Left colon (tissue), 2 donors: ENCODE results near the gene FRS3. TPM values are rescaled to one million over a fixed set of nuclear protein-coding genes. Genes with fewer than 3 reads are reported as not detected.
"Not testable (repeated sequence)": the region's sequence is repeated elsewhere in the genome, so short reads cannot be mapped to it uniquely, and the experiment has no call there.

Experiments used
- ATAC-seq: fragments of 200-7000 bp; cut with Tn5 transposase; one replicate; pipeline ENCODE4 v1.9.1; 2020; ENCODE audit warnings: mild to moderate bottlenecking, moderate library complexity
- DNase-seq, 2 donors: peaks; one replicate each; pipeline ENCODE4 v3.0.0-alpha.2; 2020
- intact Hi-C, 2 donors: fragments of 100-400 bp; cut with DNase I in 1 of 2; cut with micrococcal nuclease in 1 of 2; formaldehyde crosslinking; loops; one replicate each; pipeline versions ENCODE4 v1.11.2 to v1.14.0; 2022; cut with DNase I, micrococcal nuclease
- long read RNA-seq: library from polyadenylated mRNA; unstranded; transcript quantifications from one replicate; pipeline ENCODE4 v2.0.0, GENCODE V29; 2021
- total RNA-seq, 2 donors: library from RNA; stranded (reverse); fragmentation: NEBNext Ultra II Directional; extraction: Animal tissue kit (Norgen Biotek cat#: 25700); gene quantifications; one replicate each; pipeline ENCODE4 v1.2.1, GENCODE V29; 2021
- donor health status: DM: no; HTN: no; CAD: no.
- donor health status: DM: yes; HTN: yes; CAD: no.

FRS3 gene
- total RNA-seq, result 1 to 10 TPM; 3.3 to 4.4 TPM
- long read RNA-seq, partial matches to known transcripts, result 0 of 3 reads
- long read RNA-seq, other reads (novel, unspliced or antisense), result 2 of 3 reads

GRCh38 chr6:41779788-41780550 lies at the start of gene FRS3:
Gene FRS3 (minus strand): TSS chr6:41779900. CDS start chr6:41776987, 2,913 bp downstream.
- ATAC-seq (peak; percentile 81), DNase-seq (peak; percentile 98 to 99)
- intact Hi-C loops, result loop anchor here (5.0 to 10.0 kb wide), 2 partner anchors 265 to 267 kb away; no protein-coding TSS in a partner anchor

GRCh38 chr6:41826343-41827022 lies 46.8 kb upstream of the FRS3 start:
- DNase-seq (no peak), ATAC-seq (no peak)
- intact Hi-C loops, result no loop called here

- ATAC-seq (peak; percentile 98), DNase-seq (no peak)
- intact Hi-C loops, result no loop called here
Measured at GRCh38 chr6:41824571-41825569, 45.2 kb upstream of the FRS3 start.

GRCh38 chr6:41823178-41823577 lies 43.5 kb upstream of the FRS3 start:
- intact Hi-C loops, result no loop called here
- DNase-seq (no peak), ATAC-seq (no peak)

GRCh38 chr6:41822021-41822420 lies 42.3 kb upstream of the FRS3 start:
- intact Hi-C loops, result no loop called here
- no peak for ATAC-seq
- DNase-seq, result no peak

GRCh38 chr6:41821266-41821665 lies 41.6 kb upstream of the FRS3 start:
- ATAC-seq, result no peak
- intact Hi-C loops, result no loop called here

GRCh38 chr6:41818271-41819054 lies 38.8 kb upstream of the FRS3 start:
- DNase-seq, result no peak
- ATAC-seq, result no peak
- intact Hi-C loops, result no loop called here

More at GRCh38 chr6:41821266-41821665, 41.6 kb upstream of the FRS3 start:
- no peak for DNase-seq

GRCh38 chr6:41815587-41815986 lies 35.9 kb upstream of the FRS3 start:
- no peak for DNase-seq
- no peak for ATAC-seq
- intact Hi-C loops, result no loop called here

GRCh38 chr6:41814629-41815028 lies 34.9 kb upstream of the FRS3 start:
- ATAC-seq (no peak), DNase-seq (no peak)
- intact Hi-C loops, result no loop called here

GRCh38 chr6:41813956-41814355 lies 34.3 kb upstream of the FRS3 start:
- ATAC-seq (no peak), DNase-seq (no peak)
- intact Hi-C loops, result no loop called here

GRCh38 chr6:41813469-41813868 lies 33.8 kb upstream of the FRS3 start:
- DNase-seq, result no peak
- ATAC-seq, result no peak
- intact Hi-C loops, result no loop called here

GRCh38 chr6:41811946-41812345 lies 32.2 kb upstream of the FRS3 start:
- intact Hi-C loops, ATAC-seq, DNase-seq: not testable (repeated sequence)

GRCh38 chr6:41811095-41811494 lies 31.4 kb upstream of the FRS3 start:
- no peak for ATAC-seq
- intact Hi-C loops, result no loop called here
- DNase-seq, result no peak

GRCh38 chr6:41805830-41806774 lies 26.4 kb upstream of the FRS3 start:
- DNase-seq (no peak), ATAC-seq (no peak)
- intact Hi-C loops, result no loop called here

- DNase-seq, result no peak
- no peak for ATAC-seq
- intact Hi-C loops, result no loop called here
Measured at GRCh38 chr6:41801380-41801779, 21.7 kb upstream of the FRS3 start.

GRCh38 chr6:41799559-41799911 lies 19.8 kb upstream of the FRS3 start:
- DNase-seq (no peak), ATAC-seq (no peak)
- intact Hi-C loops, result no loop called here

GRCh38 chr6:41798901-41799558 lies 19.3 kb upstream of the FRS3 start:
- ATAC-seq (no peak), DNase-seq (no peak)
- intact Hi-C loops, result no loop called here
